GM23338 (cell line): Measurements from ENCODE around the gene BANK1. TPM values are rescaled to one million over a fixed set of nuclear protein-coding genes. Genes with fewer than 3 reads are reported as not detected.

Source experiments
- ATAC-seq: fragments of 200-7000 bp; cut with Tn5 transposase; 3 replicates; pipeline ENCODE4 v1.9.1; 2020
- DNase-seq: peaks from one replicate; pipeline ENCODE4 v3.0.0-alpha.2; 2015; ENCODE audit warnings: low spot score
- H2AFZ ChIP-seq: fragments of 200-600 bp; sonication (generic); 2 replicates; pipeline ENCODE4 v1.8.0; 2016; ENCODE audit warnings: antibody characterized with exemption, mild to moderate bottlenecking, moderate library complexity
- H3F3A ChIP-seq: fragments of 200-600 bp; sonication (generic); replicated peaks from 2 replicates; pipeline ENCODE4 v1.8.0; 2017; ENCODE audit warnings: antibody characterized with exemption, mixed run types, low read depth
- H3K27ac ChIP-seq: fragments of 200-600 bp; sonication (generic); 2 replicates; pipeline ENCODE4 v1.6.1; 2016; ENCODE audit warnings: low read depth
- H3K27me3 ChIP-seq: fragments of 200-600 bp; sonication (generic); 2 replicates; pipeline ENCODE4 v1.8.0; 2016; ENCODE audit warnings: mild to moderate bottlenecking, mixed run types, moderate library complexity; ENCODE audit not compliant: insufficient read depth
- H3K36me3 ChIP-seq: fragments of 200-600 bp; sonication (generic); 2 replicates; pipeline ENCODE4 v1.8.0; 2016; ENCODE audit warnings: mild to moderate bottlenecking; ENCODE audit not compliant: insufficient read depth
- H3K4me1 ChIP-seq: fragments of 200-600 bp; sonication (generic); 2 replicates; pipeline ENCODE4 v1.8.0; 2016; ENCODE audit warnings: mild to moderate bottlenecking, moderate library complexity; ENCODE audit not compliant: insufficient read depth
- H3K4me2 ChIP-seq: fragments of 200-600 bp; sonication (generic); 2 replicates; pipeline ENCODE4 v1.7.1; 2017; ENCODE audit warnings: mixed run types
- H3K4me3 ChIP-seq: fragments of 200-600 bp; sonication (generic); 2 replicates; pipeline ENCODE4 v1.6.1; 2016; ENCODE audit warnings: mixed run types
- H3K79me2 ChIP-seq: fragments of 200-600 bp; sonication (generic); replicated peaks from 2 replicates; pipeline ENCODE4 v1.8.0; 2017; ENCODE audit warnings: mild to moderate bottlenecking; ENCODE audit not compliant: insufficient read depth
- H3K9me2 ChIP-seq: fragments of 200-600 bp; sonication (generic); 2 replicates; pipeline ENCODE4 v1.8.0; 2017; ENCODE audit not compliant: insufficient read depth
- H4K20me1 ChIP-seq: fragments of 200-600 bp; sonication (generic); replicated peaks from 2 replicates; pipeline ENCODE4 v1.8.0; 2017; ENCODE audit warnings: mild to moderate bottlenecking; ENCODE audit not compliant: insufficient read depth
- H3K27ac Mint-ChIP-seq: 2 replicates; pipeline ENCODE4 v1.8.0; 2020; ENCODE audit warnings: inconsistent platforms, mild to moderate bottlenecking, moderate library complexity, mixed read lengths
- H3K27me3 Mint-ChIP-seq: 3 replicates; pipeline ENCODE4 v1.8.0; 2022; ENCODE audit warnings: low read depth, mild to moderate bottlenecking, moderate library complexity, mixed read lengths, inconsistent platforms; ENCODE audit not compliant: insufficient read depth, poor library complexity
- H3K36me3 Mint-ChIP-seq: 3 replicates; pipeline ENCODE4 v1.8.0; 2021; ENCODE audit warnings: low read depth, mild to moderate bottlenecking, inconsistent platforms, moderate library complexity, mixed read lengths
- H3K4me1 Mint-ChIP-seq: 3 replicates; pipeline ENCODE4 v1.8.0; 2020; ENCODE audit warnings: mild to moderate bottlenecking, inconsistent platforms, mixed read lengths
- H3K4me3 Mint-ChIP-seq: 3 replicates; pipeline ENCODE4 v1.8.0; 2021; ENCODE audit warnings: moderate library complexity, mild to moderate bottlenecking, inconsistent platforms, mixed read lengths
- H3K9me3 Mint-ChIP-seq: 3 replicates; pipeline ENCODE4 v1.8.0; 2020; ENCODE audit warnings: moderate library complexity, mild to moderate bottlenecking, inconsistent platforms, mixed read lengths
- CREB1 ChIP-seq: fragments of 250-450 bp; sonication (Bioruptor Pico); IDR thresholded peaks from 2 replicates; pipeline ENCODE4 v1.5.0; 2020; ENCODE audit warnings: low read depth, mild to moderate bottlenecking, moderate library complexity
- CTCF ChIP-seq, 2 experiments: fragments of 200-600 bp in 1 of 2; sonication (generic) in 1 of 2; conservative IDR thresholded peaks; 2 replicates each; pipeline versions ENCODE4 v1.5.1 to v1.6.1; 2016 to 2017; ENCODE audit warnings: antibody characterized with exemption in 2 of 2, low read depth in 2 of 2, mild to moderate bottlenecking in 2 of 2, moderate library complexity in 1 of 2
- ETS1 ChIP-seq: IDR thresholded peaks from 2 replicates; pipeline ENCODE4 v1.6.1; 2016; ENCODE audit warnings: antibody characterized with exemption
- EZH2 ChIP-seq: fragments of 200-600 bp; sonication (generic); IDR thresholded peaks from one replicate; pipeline ENCODE4 v1.8.0; 2017; ENCODE audit warnings: antibody characterized with exemption, mild to moderate bottlenecking, low read depth; ENCODE audit not compliant: unreplicated experiment
- EZH2phosphoT487 ChIP-seq: fragments of 200-600 bp; sonication (generic); IDR thresholded peaks from one replicate; pipeline ENCODE4 v1.8.1; 2018; ENCODE audit warnings: antibody characterized with exemption; ENCODE audit not compliant: unreplicated experiment
- JUNB ChIP-seq: IDR thresholded peaks from one replicate; pipeline ENCODE4 v1.6.1; 2016; ENCODE audit warnings: antibody characterized with exemption; ENCODE audit not compliant: unreplicated experiment
- NANOG ChIP-seq: IDR thresholded peaks from 2 replicates; pipeline ENCODE4 v1.6.1; 2016; ENCODE audit warnings: antibody characterized with exemption, borderline replicate concordance
- POLR2AphosphoS5 ChIP-seq: IDR thresholded peaks from 2 replicates; pipeline ENCODE4 v1.6.1; 2016; ENCODE audit warnings: antibody characterized with exemption, low read depth
- REST ChIP-seq: IDR thresholded peaks from one replicate; pipeline ENCODE4 v1.6.1; 2018; ENCODE audit warnings: antibody characterized with exemption; ENCODE audit not compliant: unreplicated experiment
- STAT1 ChIP-seq: IDR thresholded peaks from one replicate; pipeline ENCODE4 v1.6.1; 2016; ENCODE audit warnings: antibody characterized with exemption; ENCODE audit not compliant: unreplicated experiment
- ZNF114 ChIP-seq: fragments of 250-450 bp; sonication (Bioruptor Pico); IDR thresholded peaks from 2 replicates; pipeline ENCODE4 v1.5.0; 2020; ENCODE audit warnings: mild to moderate bottlenecking, moderate library complexity
- ZNF331 ChIP-seq: fragments of 250-450 bp; sonication (Bioruptor Pico); IDR thresholded peaks from 2 replicates; pipeline ENCODE4 v1.5.0; 2020; ENCODE audit warnings: low read depth, mild to moderate bottlenecking, moderate library complexity
- polyA plus RNA-seq: library from polyadenylated mRNA; unstranded; fragments of >200 nt; fragmentation: Nextera tagmentation; extraction: Ambion mirVana; gene quantifications from 2 replicates; pipeline ENCODE4 v1.2.1, GENCODE V29; 2016
- total RNA-seq: library from RNA; depleted of rRNA; stranded (reverse); fragments of >200 nt; shearing (Covaris generic); gene quantifications from 2 replicates; pipeline ENCODE4 v1.2.3, GENCODE V29; 2014
- TF ChIP-seq, protein P1 (sequence below): fragments of 250-450 bp; sonication (Bioruptor Pico); IDR thresholded peaks from 2 replicates; pipeline ENCODE4 v1.5.0; 2020; ENCODE audit warnings: mild to moderate bottlenecking, moderate library complexity

Gene BANK1
- total and polyA plus RNA-seq, 2 experiments from 2014 or later: 0.86 to 0.87 TPM

- H3K27ac Mint-ChIP-seq: no peak overlapping the region
- H2AFZ ChIP-seq: no peak overlapping the region
- DNase-seq (no peak), ATAC-seq (no peak)
- H4K20me1 ChIP-seq: no peaks in the 10 kb centered on the region
- H3F3A ChIP-seq: no peaks in the 10 kb centered on the region
- no peaks in the 10 kb centered on the region for H3K27me3 Mint-ChIP-seq
- no peaks in the 10 kb centered on the region for H3K79me2 ChIP-seq
- H3K4me2 ChIP-seq: no peak overlapping the region
- H3K9me2 ChIP-seq: no peaks in the 10 kb centered on the region
- no peaks in the 10 kb centered on the region for H3K9me3 Mint-ChIP-seq
- no peaks in the 10 kb centered on the region for H3K27me3 ChIP-seq
- H3K36me3 Mint-ChIP-seq: peaks cover 3% of the 10 kb centered on the region; the same call in 1 of the 3 replicates
- peaks cover 7% of the 10 kb centered on the region; the same call in 2 of the 3 replicates for H3K4me1 Mint-ChIP-seq
- H3K4me3 Mint-ChIP-seq: no peak overlapping the region
- no peak overlapping the region for H3K4me3 ChIP-seq
- H3K27ac ChIP-seq: no peak overlapping the region
- no peaks in the 10 kb centered on the region for H3K36me3 ChIP-seq
- TF ChIP-seq CTCF (conservative IDR thresholded peaks at IDR 0.05; ENCODE audit: low read depth in 2 of 2): no peak
- no peak for TF ChIP-seq NANOG
- TF ChIP-seq, protein P1, sequence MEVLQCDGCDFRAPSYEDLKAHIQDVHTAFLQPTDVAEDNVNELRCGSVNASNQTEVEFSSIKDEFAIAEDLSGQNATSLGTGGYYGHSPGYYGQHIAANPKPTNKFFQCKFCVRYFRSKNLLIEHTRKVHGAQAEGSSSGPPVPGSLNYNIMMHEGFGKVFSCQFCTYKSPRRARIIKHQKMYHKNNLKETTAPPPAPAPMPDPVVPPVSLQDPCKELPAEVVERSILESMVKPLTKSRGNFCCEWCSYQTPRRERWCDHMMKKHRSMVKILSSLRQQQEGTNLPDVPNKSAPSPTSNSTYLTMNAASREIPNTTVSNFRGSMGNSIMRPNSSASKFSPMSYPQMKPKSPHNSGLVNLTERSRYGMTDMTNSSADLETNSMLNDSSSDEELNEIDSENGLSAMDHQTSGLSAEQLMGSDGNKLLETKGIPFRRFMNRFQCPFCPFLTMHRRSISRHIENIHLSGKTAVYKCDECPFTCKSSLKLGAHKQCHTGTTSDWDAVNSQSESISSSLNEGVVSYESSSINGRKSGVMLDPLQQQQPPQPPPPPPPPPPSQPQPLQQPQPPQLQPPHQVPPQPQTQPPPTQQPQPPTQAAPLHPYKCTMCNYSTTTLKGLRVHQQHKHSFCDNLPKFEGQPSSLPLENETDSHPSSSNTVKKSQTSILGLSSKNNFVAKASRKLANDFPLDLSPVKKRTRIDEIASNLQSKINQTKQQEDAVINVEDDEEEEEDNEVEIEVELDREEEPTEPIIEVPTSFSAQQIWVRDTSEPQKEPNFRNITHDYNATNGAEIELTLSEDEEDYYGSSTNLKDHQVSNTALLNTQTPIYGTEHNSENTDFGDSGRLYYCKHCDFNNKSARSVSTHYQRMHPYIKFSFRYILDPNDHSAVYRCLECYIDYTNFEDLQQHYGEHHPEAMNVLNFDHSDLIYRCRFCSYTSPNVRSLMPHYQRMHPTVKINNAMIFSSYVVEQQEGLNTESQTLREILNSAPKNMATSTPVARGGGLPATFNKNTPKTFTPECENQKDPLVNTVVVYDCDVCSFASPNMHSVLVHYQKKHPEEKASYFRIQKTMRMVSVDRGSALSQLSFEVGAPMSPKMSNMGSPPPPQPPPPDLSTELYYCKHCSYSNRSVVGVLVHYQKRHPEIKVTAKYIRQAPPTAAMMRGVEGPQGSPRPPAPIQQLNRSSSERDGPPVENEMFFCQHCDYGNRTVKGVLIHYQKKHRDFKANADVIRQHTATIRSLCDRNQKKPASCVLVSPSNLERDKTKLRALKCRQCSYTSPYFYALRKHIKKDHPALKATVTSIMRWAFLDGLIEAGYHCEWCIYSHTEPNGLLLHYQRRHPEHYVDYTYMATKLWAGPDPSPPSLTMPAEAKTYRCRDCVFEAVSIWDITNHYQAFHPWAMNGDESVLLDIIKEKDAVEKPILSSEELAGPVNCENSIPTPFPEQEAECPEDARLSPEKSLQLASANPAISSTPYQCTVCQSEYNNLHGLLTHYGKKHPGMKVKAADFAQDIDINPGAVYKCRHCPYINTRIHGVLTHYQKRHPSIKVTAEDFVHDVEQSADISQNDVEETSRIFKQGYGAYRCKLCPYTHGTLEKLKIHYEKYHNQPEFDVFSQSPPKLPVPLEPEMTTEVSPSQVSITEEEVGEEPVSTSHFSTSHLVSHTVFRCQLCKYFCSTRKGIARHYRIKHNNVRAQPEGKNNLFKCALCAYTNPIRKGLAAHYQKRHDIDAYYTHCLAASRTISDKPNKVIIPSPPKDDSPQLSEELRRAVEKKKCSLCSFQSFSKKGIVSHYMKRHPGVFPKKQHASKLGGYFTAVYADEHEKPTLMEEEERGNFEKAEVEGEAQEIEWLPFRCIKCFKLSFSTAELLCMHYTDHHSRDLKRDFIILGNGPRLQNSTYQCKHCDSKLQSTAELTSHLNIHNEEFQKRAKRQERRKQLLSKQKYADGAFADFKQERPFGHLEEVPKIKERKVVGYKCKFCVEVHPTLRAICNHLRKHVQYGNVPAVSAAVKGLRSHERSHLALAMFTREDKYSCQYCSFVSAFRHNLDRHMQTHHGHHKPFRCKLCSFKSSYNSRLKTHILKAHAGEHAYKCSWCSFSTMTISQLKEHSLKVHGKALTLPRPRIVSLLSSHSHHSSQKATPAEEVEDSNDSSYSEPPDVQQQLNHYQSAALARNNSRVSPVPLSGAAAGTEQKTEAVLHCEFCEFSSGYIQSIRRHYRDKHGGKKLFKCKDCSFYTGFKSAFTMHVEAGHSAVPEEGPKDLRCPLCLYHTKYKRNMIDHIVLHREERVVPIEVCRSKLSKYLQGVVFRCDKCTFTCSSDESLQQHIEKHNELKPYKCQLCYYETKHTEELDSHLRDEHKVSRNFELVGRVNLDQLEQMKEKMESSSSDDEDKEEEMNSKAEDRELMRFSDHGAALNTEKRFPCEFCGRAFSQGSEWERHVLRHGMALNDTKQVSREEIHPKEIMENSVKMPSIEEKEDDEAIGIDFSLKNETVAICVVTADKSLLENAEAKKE (CRISPR knock-in tag): no peak
- no peak for TF ChIP-seq POLR2AphosphoS5
- no peak for TF ChIP-seq STAT1
- no peak for TF ChIP-seq ZNF331 (CRISPR knock-in tag)
- no peak for TF ChIP-seq ETS1
- no peak for TF ChIP-seq JUNB
- TF ChIP-seq REST: no peak
- no peak for TF ChIP-seq CREB1 (CRISPR knock-in tag)
- TF ChIP-seq EZH2: no peak
- TF ChIP-seq ZNF114 (CRISPR knock-in tag): no peak
- TF ChIP-seq EZH2phosphoT487: no peak
- no peaks in the 10 kb centered on the region for H3K4me1 ChIP-seq
Observed at GRCh38 chr4:101961144-101961543, 170.6 kb downstream of the BANK1 start.
